Trophoblast cell (in vitro differentiated cells and primary cell): ENCODE results near the gene B3GNT3.

Source experiments
- DNase-seq, 2 donors: peaks; one replicate each; pipeline ENCODE4 v3.0.0-alpha.2; 2016
- H2AFZ ChIP-seq: 2 replicates; pipeline ENCODE4 v1.6.1; 2013; ENCODE audit warnings: low read length, moderate library complexity, mild to moderate bottlenecking; ENCODE audit not compliant: insufficient read depth, poor library complexity
- H2AK5ac ChIP-seq: 2 replicates; pipeline ENCODE4 v1.6.1; 2013; ENCODE audit warnings: mild to moderate bottlenecking, low read length
- H2BK120ac ChIP-seq: 2 replicates; pipeline ENCODE4 v1.6.1; 2013; ENCODE audit warnings: low read length, mild to moderate bottlenecking, moderate library complexity; ENCODE audit not compliant: insufficient read depth, poor library complexity
- H2BK12ac ChIP-seq: 2 replicates; pipeline ENCODE4 v1.6.1; 2013; ENCODE audit warnings: mild to moderate bottlenecking, low read length, moderate library complexity
- H2BK5ac ChIP-seq: 2 replicates; pipeline ENCODE4 v1.6.1; 2013; ENCODE audit warnings: low read length, low read depth, moderate library complexity, mild to moderate bottlenecking; ENCODE audit not compliant: poor library complexity
- H3K14ac ChIP-seq: 2 replicates; pipeline ENCODE4 v1.6.1; 2013; ENCODE audit warnings: mild to moderate bottlenecking, low read length
- H3K18ac ChIP-seq: 2 replicates; pipeline ENCODE4 v1.6.1; 2013; ENCODE audit warnings: mild to moderate bottlenecking, low read length
- H3K23ac ChIP-seq: 2 replicates; pipeline ENCODE4 v1.6.1; 2013; ENCODE audit warnings: low read length
- H3K27ac ChIP-seq: 2 replicates; pipeline ENCODE4 v1.5.1; 2013; ENCODE audit warnings: low read depth, mild to moderate bottlenecking, inconsistent platforms, low read length, moderate library complexity
- H3K27me3 ChIP-seq: 2 replicates; pipeline ENCODE4 v1.6.1; 2013; ENCODE audit warnings: inconsistent platforms, mild to moderate bottlenecking, low read length, moderate library complexity; ENCODE audit not compliant: insufficient read depth
- H3K36me3 ChIP-seq, 2 experiments: 1 replicate in 1 of 2; 2 replicates in 1 of 2; pipeline ENCODE4 v1.6.1; 2013; ENCODE audit warnings: low read length in 2 of 2, mild to moderate bottlenecking in 2 of 2, moderate library complexity in 1 of 2; ENCODE audit not compliant: insufficient read depth in 2 of 2, control insufficient read depth in 1 of 2
- H3K4ac ChIP-seq: 2 replicates; pipeline ENCODE4 v1.6.1; 2013; ENCODE audit warnings: low read depth, mild to moderate bottlenecking, low read length, moderate library complexity
- H3K4me1 ChIP-seq, 2 experiments: 1 replicate in 1 of 2; 2 replicates in 1 of 2; pipeline ENCODE4 v1.6.1; 2013; ENCODE audit warnings: low read length in 2 of 2, mild to moderate bottlenecking in 2 of 2, moderate library complexity in 1 of 2; ENCODE audit not compliant: insufficient read depth in 2 of 2, control insufficient read depth in 1 of 2
- H3K4me2 ChIP-seq: 2 replicates; pipeline ENCODE4 v1.6.1; 2013; ENCODE audit warnings: inconsistent platforms, mild to moderate bottlenecking, low read length, moderate library complexity
- H3K4me3 ChIP-seq: 2 replicates; pipeline ENCODE4 v1.5.1; 2013; ENCODE audit warnings: mild to moderate bottlenecking, low read depth, low read length, inconsistent platforms
- H3K79me1 ChIP-seq: one replicate; pipeline ENCODE4 v1.6.1; 2013; ENCODE audit warnings: low read length
- H3K79me2 ChIP-seq: 2 replicates; pipeline ENCODE4 v1.6.1; 2013; ENCODE audit warnings: low read length, mild to moderate bottlenecking; ENCODE audit not compliant: control insufficient read depth, insufficient read depth, poor library complexity
- H3K9ac ChIP-seq: 2 replicates; pipeline ENCODE4 v1.6.1; 2013; ENCODE audit warnings: mild to moderate bottlenecking, low read length
- H3K9me3 ChIP-seq: 2 replicates; pipeline ENCODE4 v1.6.1; 2013; ENCODE audit warnings: low read depth, mild to moderate bottlenecking, control low read depth, inconsistent platforms, low read length; ENCODE audit not compliant: insufficient read depth
- H4K12ac ChIP-seq: 2 replicates; pipeline ENCODE4 v1.6.1; 2013; ENCODE audit warnings: low read depth, mild to moderate bottlenecking, low read length, moderate library complexity
- H4K8ac ChIP-seq: 2 replicates; pipeline ENCODE4 v1.6.1; 2013; ENCODE audit warnings: low read depth, mild to moderate bottlenecking, low read length, moderate library complexity
- H4K91ac ChIP-seq: one replicate; pipeline ENCODE4 v1.6.1; 2013; ENCODE audit warnings: low read depth, mild to moderate bottlenecking, low read length, moderate library complexity
- WGBS: extraction: QIAGEN DNeasy Blood & Tissue Kit; methylation state at CpG from one replicate; pipeline ENCODE4 v1.1.7; 2013; ENCODE audit warnings: missing lambda C conversion rate; ENCODE audit not compliant: insufficient read length, insufficient coverage; ENCODE audit errors: extremely low coverage; 5-methylcytosine and 5-hydroxymethylcytosine counted together

B3GNT3 gene

DNA sequence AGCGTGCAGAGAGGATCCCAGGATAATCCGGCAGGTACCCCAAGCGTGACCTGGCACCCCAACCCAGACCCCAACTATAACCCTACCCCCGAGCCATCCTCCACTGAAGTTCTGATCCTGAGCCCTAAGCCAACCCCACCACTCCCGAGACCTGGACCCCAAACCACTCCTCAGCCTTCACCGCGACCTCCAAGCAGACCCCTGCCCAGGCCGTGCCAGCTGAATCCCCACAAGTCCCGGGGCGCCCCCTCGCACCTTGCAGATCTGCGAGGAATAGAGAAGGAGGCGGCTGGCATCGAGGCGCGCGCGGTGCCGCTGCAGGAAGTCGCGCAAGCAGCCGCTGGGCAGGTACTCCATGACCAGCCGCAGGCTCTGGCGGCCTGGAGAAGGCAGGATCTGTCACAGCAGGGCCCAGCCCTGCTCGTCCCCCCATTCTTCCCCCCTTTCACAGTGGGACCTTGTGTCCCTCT is 36.5 kb downstream of the B3GNT3 start:
- H3K36me3 ChIP-seq = no peaks in the 10 kb centered on the region
- no peak overlapping the region for H2BK12ac ChIP-seq
- no peak overlapping the region for H3K4me3 ChIP-seq
- no peak overlapping the region for H3K23ac ChIP-seq
- peaks cover 2% of the 10 kb centered on the region for H3K79me1 ChIP-seq
- H2AK5ac ChIP-seq = no peak overlapping the region
- no peak overlapping the region for H2BK5ac ChIP-seq
- H3K9me3 ChIP-seq = no peaks in the 10 kb centered on the region
- H2AFZ ChIP-seq = no peak overlapping the region
- no peak overlapping the region for H4K91ac ChIP-seq
- H3K4ac ChIP-seq = no peak overlapping the region
- no peak overlapping the region for H3K9ac ChIP-seq
- H3K27me3 ChIP-seq = no peaks in the 10 kb centered on the region
- no peak for DNase-seq
- H2BK120ac ChIP-seq = no peak overlapping the region
- H4K8ac ChIP-seq = no peak overlapping the region
- no CpG with 5 or more reads among the region's 25 CpGs for WGBS
- no peak overlapping the region for H3K4me2 ChIP-seq
- H3K27ac ChIP-seq = no peak overlapping the region
- H3K79me2 ChIP-seq = no peaks in the 10 kb centered on the region
- H3K14ac ChIP-seq = no peak overlapping the region
- peaks cover 2 to 6% of the 10 kb centered on the region in 2 experiments for H3K4me1 ChIP-seq
- H4K12ac ChIP-seq = no peak overlapping the region
- no peak overlapping the region for H3K18ac ChIP-seq

DNA sequence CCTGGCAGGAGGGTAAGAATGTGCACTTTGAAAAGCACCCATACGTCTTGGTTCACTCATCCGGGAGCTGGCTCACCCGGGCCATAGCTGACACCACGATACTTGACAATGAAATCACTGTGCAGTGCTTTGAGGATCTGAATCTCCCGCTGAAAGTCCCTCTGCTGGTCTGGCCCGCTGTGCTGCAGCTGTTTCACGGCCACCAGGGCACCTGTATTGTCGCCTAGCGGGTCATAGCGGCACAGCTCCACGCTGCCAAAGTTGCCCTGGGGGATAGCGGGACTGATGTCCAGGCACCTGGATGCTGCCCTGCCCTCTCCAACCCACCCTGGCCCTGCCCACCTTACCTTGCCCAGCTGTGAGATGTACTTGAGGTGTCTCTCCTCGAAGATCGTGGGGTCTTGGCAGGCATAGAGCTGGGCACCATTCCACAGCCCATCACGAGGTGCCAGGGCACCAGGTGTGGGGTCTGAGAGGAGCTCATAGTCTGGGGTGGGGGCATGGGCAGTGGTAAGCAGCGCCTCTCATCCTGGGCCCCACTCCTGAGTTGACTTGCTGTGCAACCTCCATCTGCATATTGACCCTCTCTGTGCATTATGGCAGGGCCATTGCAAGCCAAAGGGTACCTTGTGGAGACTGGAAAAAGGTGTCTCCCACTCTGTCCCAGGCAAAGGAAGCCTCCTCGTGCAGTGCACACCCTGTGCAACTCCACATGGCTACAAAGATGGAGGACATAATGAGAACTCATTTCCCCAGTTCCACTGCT is 37.7 kb downstream of the B3GNT3 start:
- Histone ChIP-seq H3K23ac (no peak overlapping the region), H3K79me2 (no peaks in the 10 kb centered on the region), H4K12ac (no peak overlapping the region), H3K4me3 (no peak overlapping the region), H2BK5ac (no peak overlapping the region), H3K9me3 (no peaks in the 10 kb centered on the region), H3K4ac (no peak overlapping the region), H3K36me3 (no peaks in the 10 kb centered on the region), H4K8ac (no peak overlapping the region), H3K9ac (no peak overlapping the region), H2AFZ (no peak overlapping the region), H3K18ac (no peak overlapping the region), H3K4me1 (peaks cover 2 to 6% of the 10 kb centered on the region in 2 experiments), H3K79me1 (peaks cover 2% of the 10 kb centered on the region), H2BK12ac (no peak overlapping the region), H3K4me2 (no peak overlapping the region), H3K27ac (no peak overlapping the region), H3K14ac (no peak overlapping the region), H4K91ac (no peak overlapping the region), H2BK120ac (no peak overlapping the region), H3K27me3 (no peaks in the 10 kb centered on the region), H2AK5ac (no peak overlapping the region)
- WGBS = no CpG with 5 or more reads among the region's 17 CpGs
- peak in 1 of 2 donors; percentile 51 for DNase-seq

DNA sequence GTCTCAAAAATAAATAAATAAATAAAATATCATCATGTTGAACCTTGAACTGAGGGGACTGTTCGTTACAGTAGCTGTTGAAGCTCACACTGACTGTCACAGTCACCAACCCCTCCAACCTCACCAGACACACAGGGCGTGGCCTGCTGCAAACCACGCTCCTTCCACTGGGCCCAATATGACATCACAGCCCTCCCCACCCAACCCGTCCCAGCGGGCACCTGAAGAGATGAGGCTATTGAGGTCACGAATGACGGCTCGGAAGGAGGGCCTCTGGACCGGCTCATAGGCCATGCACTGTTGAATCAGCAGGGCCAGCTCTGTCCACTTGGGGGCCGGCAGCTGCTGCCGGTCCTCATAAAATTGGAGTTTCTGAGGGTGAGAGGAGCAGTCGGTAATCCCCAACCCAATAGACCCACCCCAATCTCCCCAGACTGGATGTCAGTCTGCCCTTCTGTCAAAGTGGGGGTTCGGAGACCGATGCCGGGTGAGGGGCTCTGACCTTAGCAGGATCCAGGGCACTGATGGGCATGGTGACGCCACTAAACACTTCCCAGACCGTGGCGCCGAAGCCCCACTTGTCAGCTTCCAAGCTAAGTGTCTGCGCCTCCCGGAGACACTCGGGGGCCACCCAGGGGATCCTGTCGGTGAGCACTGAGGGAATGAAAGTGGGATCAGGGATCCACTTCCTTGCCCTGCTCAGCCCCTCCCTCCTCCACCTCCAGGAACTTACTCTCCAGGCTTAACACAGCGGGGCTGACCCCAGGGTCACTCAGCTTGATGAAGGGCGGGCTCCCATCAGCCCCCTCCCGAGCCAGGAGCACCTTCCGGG is 39.6 kb downstream of the B3GNT3 start:
- H3K27me3 ChIP-seq = no peaks in the 10 kb centered on the region
- no peak overlapping the region for H3K14ac ChIP-seq
- H3K4me1 ChIP-seq = peaks cover 2 to 6% of the 10 kb centered on the region in 2 experiments
- no peak overlapping the region for H2AK5ac ChIP-seq
- no peak overlapping the region for H3K9ac ChIP-seq
- DNase-seq = no peak
- H4K91ac ChIP-seq = no peak overlapping the region
- WGBS = no CpG with 5 or more reads among the region's 27 CpGs
- H3K4me3 ChIP-seq = no peak overlapping the region
- no peaks in the 10 kb centered on the region for H3K36me3 ChIP-seq
- no peaks in the 10 kb centered on the region for H3K9me3 ChIP-seq
- no peaks in the 10 kb centered on the region for H3K79me2 ChIP-seq
- H3K23ac ChIP-seq = no peak overlapping the region
- H3K4ac ChIP-seq = no peak overlapping the region
- no peak overlapping the region for H2AFZ ChIP-seq
- H3K27ac ChIP-seq = no peak overlapping the region
- no peak overlapping the region for H3K18ac ChIP-seq
- peaks cover 2% of the 10 kb centered on the region for H3K79me1 ChIP-seq
- H4K12ac ChIP-seq = no peak overlapping the region
- H2BK5ac ChIP-seq = no peak overlapping the region
- H4K8ac ChIP-seq = no peak overlapping the region
- H2BK12ac ChIP-seq = no peak overlapping the region
- no peak overlapping the region for H2BK120ac ChIP-seq
- no peak overlapping the region for H3K4me2 ChIP-seq

DNA sequence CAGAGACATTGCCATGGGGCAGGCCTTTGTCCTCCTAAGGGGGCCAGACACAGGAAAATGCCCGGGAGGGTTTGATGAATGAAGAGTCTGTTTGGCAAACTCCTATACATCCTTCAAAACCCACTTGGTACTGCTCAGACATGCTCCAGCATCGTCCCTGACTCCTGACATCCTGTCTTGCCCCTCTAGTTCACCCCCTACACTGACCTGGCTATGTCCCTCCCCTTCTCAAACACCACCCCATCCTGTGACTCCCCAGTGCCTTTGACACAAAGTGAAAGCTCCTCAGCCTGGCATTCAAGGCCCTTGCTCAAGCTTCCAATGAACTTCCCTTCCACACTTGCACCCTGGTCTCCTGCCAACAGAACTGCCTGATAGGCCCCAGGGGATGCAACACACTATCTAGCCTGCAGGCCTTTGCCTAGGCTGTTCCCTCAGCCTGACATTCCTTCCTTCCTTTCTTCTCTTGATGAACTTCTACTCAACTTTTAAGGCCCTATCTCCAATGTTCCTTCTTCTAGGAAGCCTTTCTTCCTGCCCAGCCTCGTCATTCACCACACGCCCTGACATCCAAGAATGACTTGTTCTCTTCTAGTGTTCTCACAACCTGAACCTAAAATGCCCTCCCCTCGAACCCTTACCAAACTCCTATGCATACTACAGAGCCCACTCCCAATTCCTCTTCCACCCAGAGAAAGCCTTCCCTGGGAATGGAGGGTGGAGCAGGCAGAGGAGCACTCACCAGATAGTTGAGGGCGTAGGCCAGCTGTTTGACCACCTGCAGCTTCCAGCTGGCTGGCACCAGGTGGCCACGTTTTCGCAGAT is 40.5 kb downstream of the B3GNT3 start:
- Histone ChIP-seq H3K9ac (no peak overlapping the region), H2AFZ (no peak overlapping the region), H3K4me1 (peaks cover under 1 to 4% of the 10 kb centered on the region in 2 experiments), H4K12ac (no peak overlapping the region), H4K8ac (no peak overlapping the region), H3K4ac (no peak overlapping the region), H3K18ac (no peak overlapping the region), H3K79me1 (no peaks in the 10 kb centered on the region), H3K27ac (no peak overlapping the region), H3K23ac (no peak overlapping the region), H3K79me2 (no peaks in the 10 kb centered on the region), H3K4me3 (no peak overlapping the region), H3K27me3 (no peaks in the 10 kb centered on the region), H2AK5ac (no peak overlapping the region), H4K91ac (no peak overlapping the region), H2BK5ac (no peak overlapping the region), H2BK120ac (no peak overlapping the region), H2BK12ac (no peak overlapping the region), H3K36me3 (no peaks in the 10 kb centered on the region), H3K4me2 (no peak overlapping the region), H3K9me3 (no peaks in the 10 kb centered on the region), H3K14ac (no peak overlapping the region)
- WGBS = no CpG with 5 or more reads among the region's 8 CpGs
- DNase-seq = peak in 1 of 2 donors; percentile 20
